A549 (cell line): ENCODE data around the gene HMX1. TPM values are rescaled to one million over a fixed set of nuclear protein-coding genes. Genes with fewer than 3 reads are reported as not detected.

Experiments
- ATAC-seq, 2 experiments: fragments of 200-7000 bp in 1 of 2; fragments of >200 bp in 1 of 2; cut with Nextera tagmentation in 1 of 2; cut with Tn5 transposase in 1 of 2; 3 replicates each; pipeline versions ENCODE4 v1.8.0 to v1.9.1; 2018 to 2020; ENCODE audit warnings: mild to moderate bottlenecking in 1 of 2, moderate library complexity in 1 of 2
- CTCF ChIA-PET: fragments of 300-600 bp; sonication (Branson Sonifier 250); formaldehyde crosslinking; extraction: SDS; loops from one replicate; lab custom pipeline; 2021; ENCODE audit warnings: antibody characterized with exemption, inconsistent platforms; lab: Yijun Ruan, JAX
- POLR2A ChIA-PET: fragments of 350-600 bp; formaldehyde crosslinking; extraction: SDS; loops from one replicate; lab custom pipeline; 2021; ENCODE audit warnings: antibody characterized with exemption, inconsistent platforms; lab: Yijun Ruan, JAX
- DNase-seq, 2 experiments: peaks; one replicate each; pipeline versions ENCODE4 v3.0.0 to v3.0.0-alpha.2; 2011 to 2016; ENCODE audit warnings: low read depth in 1 of 2, low spot score in 1 of 2
- FAIRE-seq: peaks from 2 replicates; lab custom pipeline; 2011; peaks lifted over from hg19 to GRCh38; lab: Jason Lieb, UNC
- H3K27ac ChIP-seq, 2 experiments: fragments of >200 bp; sonication (Bioruptor Twin); formaldehyde crosslinking; 3 replicates each; pipeline ENCODE4 v1.5.1; 2016 to 2017
- H3K4me1 ChIP-seq: fragments of >200 bp; sonication (Bioruptor Twin); formaldehyde crosslinking; 3 replicates; pipeline ENCODE4 v1.6.1; 2016
- H3K4me2 ChIP-seq: fragments of >200 bp; sonication (Bioruptor Twin); formaldehyde crosslinking; 3 replicates; pipeline ENCODE4 v1.6.1; 2016
- H3K4me3 ChIP-seq: fragments of >200 bp; sonication (Bioruptor Twin); formaldehyde crosslinking; 3 replicates; pipeline ENCODE4 v1.5.1; 2016
- H3K9me3 ChIP-seq: fragments of >200 bp; sonication (Bioruptor Twin); formaldehyde crosslinking; 3 replicates; pipeline ENCODE4 v1.6.1; 2016
- BHLHE40 ChIP-seq: IDR thresholded peaks from 2 replicates; pipeline ENCODE4 v1.6.1; 2012; ENCODE audit warnings: low read depth, low read length, inconsistent platforms
- CBX8 ChIP-seq: fragments of 200-600 bp; sonication (generic); IDR thresholded peaks from 2 replicates; pipeline ENCODE4 v1.6.1; 2016
- CHD2 ChIP-seq: fragments of 150-350 bp; IDR thresholded peaks from 2 replicates; pipeline ENCODE4 v1.6.1; 2014; ENCODE audit warnings: low read length; ENCODE audit not compliant: partially characterized antibody
- FOSB ChIP-seq: fragments of 250-450 bp; sonication (Bioruptor Pico); IDR thresholded peaks from 2 replicates; pipeline ENCODE4 v1.5.0; 2020; ENCODE audit warnings: mild to moderate bottlenecking, moderate library complexity
- FOSL2 ChIP-seq, 2 experiments: fragments of 450-650 bp in 1 of 2; fragments of >200 bp in 1 of 2; sonication (Bioruptor Twin) in 1 of 2; formaldehyde crosslinking; IDR thresholded peaks; 2 replicates each; pipeline versions ENCODE4 v1.5.0 to v1.6.1; 2016 to 2020; ENCODE audit warnings: mild to moderate bottlenecking in 1 of 2, moderate library complexity in 1 of 2
- HOXA7 ChIP-seq: fragments of 250-450 bp; sonication (Bioruptor Pico); IDR thresholded peaks from 2 replicates; pipeline ENCODE4 v1.5.0; 2020; ENCODE audit warnings: mild to moderate bottlenecking, moderate library complexity
- HOXB5 ChIP-seq: fragments of 250-450 bp; sonication (Bioruptor Pico); IDR thresholded peaks from 2 replicates; pipeline ENCODE4 v1.5.0; 2020; ENCODE audit warnings: mild to moderate bottlenecking, moderate library complexity
- JUN ChIP-seq, 2 experiments: fragments of >200 bp; sonication (Bioruptor Twin); formaldehyde crosslinking; IDR thresholded peaks; 2 replicates in 1 of 2; 3 replicates in 1 of 2; pipeline ENCODE4 v1.6.1; 2016 to 2017
- KDM1A ChIP-seq: fragments of 200-600 bp; sonication (generic); IDR thresholded peaks from 2 replicates; pipeline ENCODE4 v1.6.1; 2016; ENCODE audit warnings: low read depth, mild to moderate bottlenecking
- MAZ ChIP-seq: fragments of 150-350 bp; IDR thresholded peaks from 2 replicates; pipeline ENCODE4 v1.6.1; 2014; ENCODE audit warnings: antibody characterized with exemption, low read depth, low read length, borderline replicate concordance
- MYC ChIP-seq: IDR thresholded peaks from 2 replicates; pipeline ENCODE4 v1.6.1; 2012; ENCODE audit warnings: mild to moderate bottlenecking, inconsistent platforms, low read length, improper control_type of control experiment, borderline replicate concordance
- NPAS2 ChIP-seq: fragments of 250-450 bp; sonication (Bioruptor Pico); IDR thresholded peaks from 2 replicates; pipeline ENCODE4 v1.8.0; 2022; ENCODE audit warnings: mild to moderate bottlenecking, moderate library complexity, borderline replicate concordance
- PHF8 ChIP-seq: fragments of 200-600 bp; sonication (generic); IDR thresholded peaks from 2 replicates; pipeline ENCODE4 v1.6.1; 2016; ENCODE audit warnings: low read depth, mild to moderate bottlenecking, antibody characterized with exemption, moderate library complexity, borderline replicate concordance
- POLR2AphosphoS2 ChIP-seq: conservative IDR thresholded peaks from 2 replicates; pipeline ENCODE4 v1.6.1; 2012; ENCODE audit warnings: low read length, improper control_type of control experiment, inconsistent platforms
- RNF2 ChIP-seq: fragments of 200-600 bp; sonication (generic); IDR thresholded peaks from 2 replicates; pipeline ENCODE4 v1.6.1; 2016; ENCODE audit warnings: low read depth, mild to moderate bottlenecking, antibody characterized with exemption, moderate library complexity, borderline replicate concordance
- SMC3 ChIP-seq: fragments of >200 bp; sonication (Bioruptor Twin); formaldehyde crosslinking; IDR thresholded peaks from 3 replicates; pipeline ENCODE4 v1.6.1; 2018; ENCODE audit warnings: inconsistent platforms
- SREBF2 ChIP-seq: fragments of 450-650 bp; IDR thresholded peaks from 2 replicates; pipeline ENCODE4 v1.6.1; 2014; ENCODE audit warnings: mild to moderate bottlenecking, moderate library complexity
- ZFP36 ChIP-seq: fragments of 450-650 bp; IDR thresholded peaks from 2 replicates; pipeline ENCODE4 v1.6.1; 2014; ENCODE audit warnings: borderline replicate concordance; ENCODE audit not compliant: partially characterized antibody
- WGBS: methylation state at CpG from one replicate; pipeline ENCODE4 v1.1.6; 2017; ENCODE audit errors: missing lambda C conversion rate; 5-methylcytosine and 5-hydroxymethylcytosine counted together
- polyA plus RNA-seq, 4 experiments: library from polyadenylated mRNA; depleted of rRNA in 3 of 4; stranded (reverse); fragments of >200 nt; fragmentation: RNase III in 1 of 4; extraction: RNeasy Plus Mini Kit Qiagen cat#74134 plus additional on column Dnase treatment in 1 of 4; gene quantifications; 2 replicates in 3 of 4; 3 replicates in 1 of 4; pipeline ENCODE4 v1.2.3, GENCODE V29; 2011 to 2017
- TF ChIP-seq, protein P1 (sequence below): fragments of >200 bp; sonication (Bioruptor Twin); formaldehyde crosslinking; IDR thresholded peaks from 3 replicates; pipeline ENCODE4 v1.5.1; 2016
- TF ChIP-seq, protein P2 (sequence below): fragments of 150-350 bp; IDR thresholded peaks from 2 replicates; pipeline ENCODE4 v1.6.1; 2014; ENCODE audit warnings: low read depth, mild to moderate bottlenecking, low read length
- TF ChIP-seq, protein P3 (sequence below): fragments of 250-450 bp; sonication (Bioruptor Pico); IDR thresholded peaks from 2 replicates; pipeline ENCODE4 v1.5.0; 2020; ENCODE audit warnings: low read depth, mild to moderate bottlenecking, moderate library complexity
- TF ChIP-seq, protein P4 (sequence below): fragments of >200 bp; sonication (Bioruptor Twin); formaldehyde crosslinking; IDR thresholded peaks from 3 replicates; pipeline ENCODE4 v1.6.1; 2016

Gene HMX1
- polyA plus RNA-seq, 2 of the 4 experiments (the other 2 are of a cell fraction) = 0.06 TPM; not detected in 1

DNA sequence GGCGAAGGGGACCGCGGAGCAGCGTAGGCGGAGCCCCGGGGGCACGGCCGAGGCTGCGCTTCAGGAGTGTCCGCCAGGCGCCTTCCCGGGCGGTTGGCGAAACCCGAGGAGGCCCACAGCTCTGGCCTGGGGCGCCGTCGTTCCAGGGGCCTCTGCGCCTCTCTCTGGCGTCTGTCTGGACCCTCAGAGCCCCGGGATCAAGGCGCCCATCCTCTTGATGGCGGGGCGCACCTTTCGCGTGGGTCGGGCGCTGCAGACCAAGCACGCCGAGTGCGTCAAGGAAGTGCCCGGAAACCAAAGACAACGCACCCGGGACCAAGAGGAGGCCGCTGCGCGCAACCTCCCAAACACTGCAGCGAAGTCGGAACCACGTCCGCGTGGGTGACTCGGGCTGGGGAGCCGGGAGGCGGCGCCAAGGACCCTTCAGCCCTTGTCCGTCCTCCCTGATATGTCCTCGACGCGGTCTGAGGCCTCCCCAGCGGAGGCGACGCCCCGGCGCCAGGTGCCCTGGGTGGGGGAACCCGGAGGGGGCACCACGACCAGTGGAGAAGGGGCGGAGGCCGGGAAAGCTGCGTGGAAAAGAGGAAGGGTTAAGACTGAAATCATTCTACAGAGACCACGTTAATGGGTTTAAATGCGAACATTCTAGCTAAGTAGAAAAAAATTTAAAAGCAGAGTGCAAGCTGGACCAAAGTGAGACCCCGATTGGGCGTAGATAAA is 9.9 kb downstream of the HMX1 start:
- no peak for FAIRE-seq
- 0 out of 2 replicates have a peak, but pooled peaks have one; percentile 4 for TF ChIP-seq RNF2
- TF ChIP-seq HOXA7 (CRISPR knock-in tag) = no peak
- TF ChIP-seq FOSB (CRISPR knock-in tag) = no peak
- TF ChIP-seq, protein P1, sequence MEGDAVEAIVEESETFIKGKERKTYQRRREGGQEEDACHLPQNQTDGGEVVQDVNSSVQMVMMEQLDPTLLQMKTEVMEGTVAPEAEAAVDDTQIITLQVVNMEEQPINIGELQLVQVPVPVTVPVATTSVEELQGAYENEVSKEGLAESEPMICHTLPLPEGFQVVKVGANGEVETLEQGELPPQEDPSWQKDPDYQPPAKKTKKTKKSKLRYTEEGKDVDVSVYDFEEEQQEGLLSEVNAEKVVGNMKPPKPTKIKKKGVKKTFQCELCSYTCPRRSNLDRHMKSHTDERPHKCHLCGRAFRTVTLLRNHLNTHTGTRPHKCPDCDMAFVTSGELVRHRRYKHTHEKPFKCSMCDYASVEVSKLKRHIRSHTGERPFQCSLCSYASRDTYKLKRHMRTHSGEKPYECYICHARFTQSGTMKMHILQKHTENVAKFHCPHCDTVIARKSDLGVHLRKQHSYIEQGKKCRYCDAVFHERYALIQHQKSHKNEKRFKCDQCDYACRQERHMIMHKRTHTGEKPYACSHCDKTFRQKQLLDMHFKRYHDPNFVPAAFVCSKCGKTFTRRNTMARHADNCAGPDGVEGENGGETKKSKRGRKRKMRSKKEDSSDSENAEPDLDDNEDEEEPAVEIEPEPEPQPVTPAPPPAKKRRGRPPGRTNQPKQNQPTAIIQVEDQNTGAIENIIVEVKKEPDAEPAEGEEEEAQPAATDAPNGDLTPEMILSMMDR = no peak
- no peak for TF ChIP-seq ZFP36
- TF ChIP-seq MYC = no peak
- TF ChIP-seq CHD2 = no peak
- 14% methylated on average over 14 of the region's 64 CpGs for WGBS
- ChIA-PET POLR2A (no interaction called here), CTCF (no interaction called here)
- Histone ChIP-seq H3K4me3 (peak overlapping the region; percentile 32; the same call in 2 of the 3 replicates), H3K27ac (no peak overlapping the region), H3K9me3 (no peaks in the 10 kb centered on the region), H3K4me2 (peak overlapping the region; percentile 70), H3K4me1 (peaks cover 19% of the 10 kb centered on the region; the same call in 1 of the 3 replicates)
- DNase-seq = no peak
- ATAC-seq = peak; percentile 37 to 62; a peak in 3 of 6 replicates

DNA sequence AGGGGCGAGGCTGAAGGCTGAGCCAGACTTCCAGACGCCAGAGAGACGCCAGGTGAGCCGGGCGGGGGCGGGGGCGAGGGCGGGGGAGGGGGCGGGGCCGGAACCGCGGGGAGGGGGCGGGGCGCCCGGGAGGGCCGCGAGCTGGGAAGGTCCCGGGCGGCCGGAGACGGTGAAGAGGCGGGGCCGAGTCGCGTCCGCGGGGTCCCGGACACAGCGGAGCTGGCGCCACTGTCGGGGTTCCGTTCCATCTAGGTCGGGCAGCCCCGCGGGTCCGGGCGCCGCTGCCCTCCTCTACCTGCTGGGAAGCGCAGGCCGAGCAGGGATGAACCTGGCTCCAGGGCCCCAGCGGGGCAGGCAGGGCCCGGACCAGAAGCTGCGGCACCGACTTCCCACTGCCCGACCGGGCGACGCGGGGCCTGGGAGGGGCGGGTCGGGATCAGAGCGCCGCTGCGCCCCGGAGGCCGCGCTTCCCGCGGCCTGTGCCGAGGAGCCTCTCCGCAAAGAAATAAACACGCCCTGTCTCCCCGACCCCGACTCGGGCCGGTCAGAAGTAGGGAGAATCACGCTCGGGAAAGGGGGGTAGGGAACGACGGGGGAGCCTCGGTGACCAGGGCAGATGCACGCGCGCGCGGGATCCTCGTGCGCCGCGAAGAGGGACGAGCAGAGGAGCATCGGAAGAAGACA is 10.6 kb downstream of the HMX1 start:
- CTCF ChIA-PET = no interaction called here

DNA sequence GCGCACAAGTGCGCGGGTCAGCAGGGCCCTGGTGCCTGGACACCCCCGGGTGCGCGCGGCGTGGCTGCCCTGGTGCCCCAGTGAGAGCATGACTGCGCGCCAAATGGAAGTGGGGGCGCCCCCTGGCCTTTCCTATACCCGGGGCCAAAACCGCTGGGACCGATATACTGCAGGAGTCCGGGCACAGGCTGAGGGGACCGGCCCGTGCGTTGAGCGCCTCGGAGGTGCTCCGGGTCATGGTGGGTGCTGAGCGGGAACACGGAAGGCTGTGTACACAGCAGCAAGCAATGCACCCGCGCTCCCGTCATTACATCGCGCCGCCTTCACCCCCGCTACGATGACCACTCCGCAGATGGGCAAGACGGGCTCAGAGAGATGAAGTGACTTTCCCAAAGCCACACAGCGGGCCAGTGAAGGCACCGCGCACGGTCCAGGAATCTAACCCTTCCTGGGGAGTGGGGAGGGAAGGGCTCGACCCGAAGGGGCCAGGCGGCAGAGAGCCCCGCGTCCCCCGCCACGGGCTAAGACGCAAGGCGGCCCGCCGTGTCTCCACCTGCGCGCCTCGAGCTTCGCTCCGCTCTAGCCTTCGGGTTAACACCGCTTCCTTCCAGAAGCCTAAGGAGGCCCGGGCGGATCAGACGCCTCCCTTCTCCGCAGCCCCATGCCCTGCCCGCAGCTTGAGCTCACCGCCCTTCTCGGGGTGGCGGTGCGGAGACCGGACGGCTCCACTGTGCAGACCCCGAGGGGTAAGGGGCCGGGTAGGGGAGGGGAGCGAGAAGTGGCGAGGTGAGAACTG is 11.3 kb downstream of the HMX1 start:
- no peak overlapping the region; the same call in 2 of the 3 replicates for H3K4me3 ChIP-seq
- CTCF ChIA-PET = no interaction called here
- no peak for DNase-seq
- POLR2A ChIA-PET = no interaction called here
- WGBS = 23% methylated on average over 32 of the region's 70 CpGs
- H3K4me2 ChIP-seq = peak overlapping the region; percentile 70
- H3K9me3 ChIP-seq = no peaks in the 10 kb centered on the region
- no peak for FAIRE-seq
- ATAC-seq = peak in 1 of 2 experiments; percentile 39; a peak in 3 of 6 replicates
- no peak overlapping the region for H3K27ac ChIP-seq
- TF ChIP-seq RNF2 (no peak), POLR2AphosphoS2 (no peak), BHLHE40 (no peak), SMC3 (no peak), HOXB5 (CRISPR knock-in tag) (no peak), MAZ (no peak), CBX8 (no peak), PHF8 (no peak), JUN (IDR thresholded peaks at IDR 0.05) (no peak), FOSL2 (IDR thresholded peaks at IDR 0.05) (no peak), FOSL2 (CRISPR knock-in tag; IDR thresholded peaks at IDR 0.05) (no peak), FOSB (CRISPR knock-in tag) (no peak), NPAS2 (CRISPR knock-in tag) (no peak), KDM1A (no peak), SREBF2 (no peak)
- TF ChIP-seq, protein P2, sequence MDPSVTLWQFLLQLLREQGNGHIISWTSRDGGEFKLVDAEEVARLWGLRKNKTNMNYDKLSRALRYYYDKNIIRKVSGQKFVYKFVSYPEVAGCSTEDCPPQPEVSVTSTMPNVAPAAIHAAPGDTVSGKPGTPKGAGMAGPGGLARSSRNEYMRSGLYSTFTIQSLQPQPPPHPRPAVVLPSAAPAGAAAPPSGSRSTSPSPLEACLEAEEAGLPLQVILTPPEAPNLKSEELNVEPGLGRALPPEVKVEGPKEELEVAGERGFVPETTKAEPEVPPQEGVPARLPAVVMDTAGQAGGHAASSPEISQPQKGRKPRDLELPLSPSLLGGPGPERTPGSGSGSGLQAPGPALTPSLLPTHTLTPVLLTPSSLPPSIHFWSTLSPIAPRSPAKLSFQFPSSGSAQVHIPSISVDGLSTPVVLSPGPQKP = no peak
- TF ChIP-seq, protein P3, sequence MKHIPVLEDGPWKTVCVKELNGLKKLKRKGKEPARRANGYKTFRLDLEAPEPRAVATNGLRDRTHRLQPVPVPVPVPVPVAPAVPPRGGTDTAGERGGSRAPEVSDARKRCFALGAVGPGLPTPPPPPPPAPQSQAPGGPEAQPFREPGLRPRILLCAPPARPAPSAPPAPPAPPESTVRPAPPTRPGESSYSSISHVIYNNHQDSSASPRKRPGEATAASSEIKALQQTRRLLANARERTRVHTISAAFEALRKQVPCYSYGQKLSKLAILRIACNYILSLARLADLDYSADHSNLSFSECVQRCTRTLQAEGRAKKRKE = no peak
- TF ChIP-seq, protein P4, sequence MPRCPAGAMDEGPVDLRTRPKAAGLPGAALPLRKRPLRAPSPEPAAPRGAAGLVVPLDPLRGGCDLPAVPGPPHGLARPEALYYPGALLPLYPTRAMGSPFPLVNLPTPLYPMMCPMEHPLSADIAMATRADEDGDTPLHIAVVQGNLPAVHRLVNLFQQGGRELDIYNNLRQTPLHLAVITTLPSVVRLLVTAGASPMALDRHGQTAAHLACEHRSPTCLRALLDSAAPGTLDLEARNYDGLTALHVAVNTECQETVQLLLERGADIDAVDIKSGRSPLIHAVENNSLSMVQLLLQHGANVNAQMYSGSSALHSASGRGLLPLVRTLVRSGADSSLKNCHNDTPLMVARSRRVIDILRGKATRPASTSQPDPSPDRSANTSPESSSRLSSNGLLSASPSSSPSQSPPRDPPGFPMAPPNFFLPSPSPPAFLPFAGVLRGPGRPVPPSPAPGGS = no peak
- peaks cover 19% of the 10 kb centered on the region; the same call in 1 of the 3 replicates for H3K4me1 ChIP-seq

More for the DNA sequence above, 10.6 kb downstream of the HMX1 start:
- TF ChIP-seq FOSL2 (IDR thresholded peaks at IDR 0.05) (no peak), FOSL2 (CRISPR knock-in tag; IDR thresholded peaks at IDR 0.05) (no peak)
- peak overlapping the region; percentile 70 for H3K4me2 ChIP-seq
- ATAC-seq = peak in 1 of 2 experiments; percentile 18; a peak in 2 of 6 replicates
- no peak for DNase-seq
- H3K4me1 ChIP-seq = peaks cover 19% of the 10 kb centered on the region; the same call in 1 of the 3 replicates
- H3K9me3 ChIP-seq = no peaks in the 10 kb centered on the region
- 3% methylated on average over 11 of the region's 82 CpGs for WGBS
- H3K4me3 ChIP-seq = peak overlapping the region; percentile 32; the same call in 2 of the 3 replicates
- H3K27ac ChIP-seq = no peak overlapping the region
- FAIRE-seq = no peak
- POLR2A ChIA-PET = no interaction called here
